Midbrain (tissue), 1 donor: ENCODE measurements around the gene SCGB3A2.
"Not testable (repeated sequence)": the region's sequence is repeated elsewhere in the genome, so short reads cannot be mapped to it uniquely, and the experiment has no call there.

ENCODE experiments used
- DNase-seq: peaks from one replicate; lab custom pipeline; 2025; lab: John Stamatoyannopoulos, UW

SCGB3A2 gene

DNA sequence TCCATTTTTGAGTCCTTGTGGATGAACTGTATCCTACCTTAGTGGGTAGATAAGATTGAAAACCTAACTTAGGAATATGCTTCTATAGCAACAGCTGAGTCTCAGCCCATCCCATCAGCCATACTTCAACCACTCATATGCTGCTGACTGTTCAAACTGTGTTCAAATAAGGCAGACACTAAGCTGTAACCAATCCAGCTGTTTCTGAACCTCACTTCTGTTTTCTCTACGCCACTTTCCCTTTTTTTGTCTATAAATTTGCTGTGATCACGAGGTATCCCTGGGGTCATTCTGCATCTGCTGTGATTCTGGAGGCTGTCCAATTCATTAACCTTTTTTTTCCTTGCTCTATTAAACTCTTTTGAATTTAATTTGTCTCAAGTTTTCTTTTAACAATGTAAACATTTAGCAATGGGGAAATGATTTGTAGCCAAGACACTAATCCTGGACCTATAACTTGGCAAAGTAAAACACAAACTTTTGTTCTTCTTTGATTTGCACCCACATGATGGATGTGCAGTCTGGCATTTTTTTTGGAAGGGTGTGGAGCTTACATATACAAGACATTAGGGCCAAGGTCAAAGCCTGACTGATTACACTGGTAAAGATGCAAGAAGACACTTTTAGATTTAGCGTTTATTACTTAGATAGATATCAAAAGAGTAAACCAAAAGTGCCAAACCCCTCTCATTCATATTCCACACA lies 14.9 kb upstream of the SCGB3A2 start:
- DNase-seq = no peak

GRCh38 chr5:147869112-147869511 lies 9.4 kb upstream of the SCGB3A2 start:
- no peak for DNase-seq

- not testable (repeated sequence) for DNase-seq
Measured at GRCh38 chr5:147869892-147870291, 8.6 kb upstream of the SCGB3A2 start.

DNA sequence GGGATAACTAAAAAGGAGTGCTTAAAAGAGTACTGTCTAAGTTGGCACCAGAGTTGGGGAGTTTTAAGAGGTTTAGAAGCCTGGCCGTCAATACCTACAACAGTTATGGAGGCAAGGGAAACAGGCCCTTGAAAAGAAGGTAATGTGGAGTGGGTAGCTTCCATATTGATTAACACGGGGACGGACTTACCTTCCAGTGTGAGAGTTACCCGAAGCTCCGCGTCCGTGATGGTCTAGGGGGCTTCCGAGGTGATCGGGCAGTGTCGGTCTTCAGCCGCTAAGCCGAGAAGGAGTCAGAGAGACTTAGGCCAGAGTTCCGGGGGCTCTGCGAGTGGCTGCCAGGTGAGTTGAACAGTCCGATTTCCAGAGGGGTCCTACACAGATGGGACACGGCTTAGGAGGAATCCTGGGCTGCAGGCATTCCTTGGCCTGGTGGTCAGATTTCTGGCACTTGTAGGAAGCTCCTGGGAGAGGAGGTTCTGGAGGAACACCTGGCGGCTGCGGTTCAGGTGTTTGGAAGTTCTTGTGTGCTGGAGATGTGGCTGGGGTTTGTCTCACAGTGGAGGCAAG lies 6.4 kb upstream of the SCGB3A2 start:
- DNase-seq = not testable (repeated sequence)

DNA sequence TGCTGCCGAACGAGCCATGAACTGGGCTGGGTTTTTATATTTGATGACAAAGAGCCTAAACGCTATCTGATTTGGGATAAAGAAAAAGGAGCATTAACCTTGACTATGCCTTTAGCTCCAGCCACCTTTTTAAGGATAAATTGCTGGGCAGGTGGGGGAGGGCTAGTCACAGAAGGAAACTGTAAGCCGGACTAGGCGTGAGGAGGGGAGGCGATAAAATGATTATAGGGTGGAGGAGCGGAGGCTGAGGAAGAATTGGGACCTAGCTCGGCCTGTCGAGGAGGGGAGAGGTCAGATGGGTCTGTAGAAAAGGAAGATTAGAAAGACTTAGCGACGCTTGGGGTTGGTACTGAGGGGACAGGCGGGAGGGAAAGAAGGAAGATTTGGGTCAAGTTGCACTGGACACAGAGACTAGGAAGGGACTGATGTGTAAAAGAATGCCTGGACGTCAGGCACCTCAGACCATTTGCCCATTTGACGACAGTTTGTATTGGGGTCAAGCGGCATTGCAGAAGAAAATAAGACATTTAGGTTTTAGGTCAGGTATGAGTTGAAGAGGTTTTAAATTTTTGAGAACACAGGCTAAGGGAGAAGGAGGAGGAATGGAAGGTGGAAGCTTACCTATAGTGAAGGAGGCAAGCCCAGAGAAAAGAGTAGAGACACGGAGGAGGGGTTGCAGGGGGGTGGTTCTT lies 5.6 kb upstream of the SCGB3A2 start:
- not testable (repeated sequence) for DNase-seq

- not testable (repeated sequence) for DNase-seq
Measured at GRCh38 chr5:147874118-147874875, 4.2 kb upstream of the SCGB3A2 start.

DNA sequence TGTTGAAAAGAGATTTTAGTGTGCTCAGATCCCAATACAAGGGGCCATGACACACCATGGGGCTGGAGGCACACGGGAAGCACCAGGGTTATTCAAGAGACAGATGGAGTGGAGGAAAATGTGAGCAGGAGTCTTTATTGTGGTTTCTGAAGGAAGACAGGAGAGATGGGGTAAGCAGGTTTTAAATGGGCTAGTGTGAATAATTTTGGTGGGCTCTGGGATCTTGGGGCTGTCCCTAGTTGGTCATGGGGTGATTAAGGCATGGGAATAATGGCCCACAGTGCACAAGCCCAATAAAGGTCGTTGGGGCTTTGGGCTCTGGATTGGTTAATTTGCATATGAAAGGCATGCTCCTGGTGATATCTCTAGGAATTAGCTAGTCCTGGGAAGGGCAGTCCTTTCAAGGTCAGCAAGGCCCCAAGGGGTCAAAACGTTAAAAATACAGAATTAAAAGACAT lies 3.6 kb upstream of the SCGB3A2 start:
- DNase-seq = no peak

DNA sequence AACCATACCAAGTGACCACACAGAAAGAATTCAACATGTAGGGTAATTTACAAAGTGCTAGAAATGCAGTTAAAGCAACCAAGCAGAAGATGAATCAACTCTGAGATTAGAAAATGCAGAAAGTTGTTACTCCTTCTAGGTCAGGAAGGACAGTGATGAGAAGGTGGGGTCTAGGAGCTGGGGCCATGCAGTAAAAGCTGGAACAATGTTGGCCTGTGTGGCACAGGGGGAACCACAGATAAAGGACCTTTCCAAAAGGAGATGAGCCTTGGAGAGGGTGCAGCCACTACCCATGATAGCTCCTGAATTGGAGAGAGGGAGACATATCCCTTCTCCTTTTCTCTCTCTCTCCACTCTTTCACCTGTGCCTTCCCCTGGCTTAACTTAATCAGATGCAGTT lies 2.4 kb upstream of the SCGB3A2 start:
- DNase-seq = no peak

DNA sequence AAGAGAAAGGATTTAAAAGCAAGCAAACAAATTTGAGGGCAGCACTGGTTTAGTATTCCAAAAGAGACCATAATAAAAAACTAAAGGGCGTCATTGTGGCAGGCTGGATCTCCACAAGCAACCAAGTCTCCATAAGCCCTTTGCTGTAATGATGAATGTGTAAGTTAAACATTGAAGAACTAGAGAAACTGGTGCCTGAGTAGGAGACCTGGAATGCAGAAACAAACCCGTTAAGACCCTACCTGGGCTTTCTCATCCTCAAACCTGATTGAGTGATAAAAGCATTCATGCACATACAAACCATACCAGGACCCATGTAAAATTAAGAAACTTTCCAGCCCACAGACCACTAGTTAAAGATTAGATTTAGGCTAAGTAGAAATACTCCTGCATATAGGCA lies 1.9 kb upstream of the SCGB3A2 start:
- no peak for DNase-seq

GRCh38 chr5:147879784-147880183 lies 1.3 kb downstream of the SCGB3A2 start:
- DNase-seq = no peak

- no peak for DNase-seq
Measured at GRCh38 chr5:147880487-147880886, 2.0 kb downstream of the SCGB3A2 start.

DNA sequence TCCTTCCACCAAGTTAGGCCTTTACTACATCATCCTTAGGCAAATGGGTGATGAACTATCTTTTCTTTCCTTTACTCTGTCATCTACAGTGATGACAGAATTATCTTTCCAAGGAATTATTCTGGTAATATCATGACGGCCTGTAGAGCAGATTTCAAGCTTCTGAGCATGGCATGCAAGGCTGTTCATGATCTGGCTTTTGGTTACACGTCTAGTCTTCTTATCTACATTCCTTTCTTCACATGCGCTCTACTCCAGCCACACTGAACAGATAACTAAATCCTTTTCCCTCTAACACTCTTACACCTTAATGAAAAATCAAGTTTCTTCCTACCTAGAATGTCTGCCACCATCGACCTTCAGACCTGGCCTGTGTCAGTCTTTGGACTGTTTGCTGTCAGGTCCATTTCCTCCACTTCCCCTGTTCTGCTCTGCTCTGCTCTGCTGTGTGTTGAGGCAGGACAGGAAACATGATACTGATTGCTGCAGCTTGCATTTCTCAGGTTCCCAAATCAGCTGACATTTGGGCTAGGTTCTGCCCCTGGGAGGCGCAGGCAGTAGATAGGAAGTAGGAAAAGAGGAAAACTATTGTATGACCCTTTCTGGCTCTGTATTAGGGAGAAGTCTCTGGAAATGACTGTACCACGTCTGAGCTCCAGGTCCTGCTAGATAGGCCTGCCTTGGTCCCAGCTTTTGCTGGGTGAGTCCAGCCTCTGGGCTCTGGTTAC lies 4.2 kb downstream of the SCGB3A2 start:
- DNase-seq = no peak

- DNase-seq = peak; percentile 15
Measured at GRCh38 chr5:147887026-147887627, 8.6 kb downstream of the SCGB3A2 start.

DNA sequence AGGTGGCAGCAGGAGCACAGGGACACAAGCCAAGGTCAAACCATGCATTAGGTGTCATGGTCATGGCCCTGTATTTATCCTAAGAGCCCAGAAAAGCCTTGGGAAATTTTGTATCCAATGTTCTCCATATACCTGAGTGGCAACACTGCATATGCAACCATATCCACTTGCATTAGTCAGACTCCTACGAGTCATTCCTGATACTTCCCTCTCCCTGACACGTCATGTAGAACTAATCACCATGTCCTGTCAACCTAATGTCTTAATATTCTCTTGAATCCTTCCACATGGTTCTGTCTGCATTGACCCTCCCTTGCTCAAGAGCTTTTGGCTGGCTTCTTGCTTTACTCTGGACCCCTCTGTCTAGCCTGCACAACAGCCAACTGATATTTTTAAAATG lies 9.4 kb downstream of the SCGB3A2 start:
- DNase-seq = no peak

- no peak for DNase-seq
Measured at GRCh38 chr5:147892696-147893296, 14.3 kb downstream of the SCGB3A2 start.

GRCh38 chr5:147893820-147894219 lies 15.3 kb downstream of the SCGB3A2 start:
- no peak for DNase-seq

DNA sequence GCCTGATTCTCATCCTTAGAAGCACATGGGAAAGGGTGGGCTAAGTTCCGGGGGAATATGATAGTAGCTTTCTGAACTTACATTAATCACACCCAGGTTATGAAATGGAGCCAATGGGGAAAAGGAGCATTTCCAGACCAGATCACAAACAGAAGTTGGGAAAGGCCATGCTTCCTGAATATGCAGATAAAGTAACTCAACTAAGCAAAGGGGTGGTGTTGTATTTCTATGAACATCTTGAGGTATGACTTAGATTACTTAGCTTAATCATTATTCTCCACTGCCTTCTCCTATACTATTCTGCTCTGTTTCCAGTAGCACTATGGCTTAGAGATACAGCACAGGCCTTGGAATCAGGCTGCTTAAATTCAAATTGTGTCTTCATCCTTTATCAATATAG lies 17.4 kb downstream of the SCGB3A2 start:
- no peak for DNase-seq

DNA sequence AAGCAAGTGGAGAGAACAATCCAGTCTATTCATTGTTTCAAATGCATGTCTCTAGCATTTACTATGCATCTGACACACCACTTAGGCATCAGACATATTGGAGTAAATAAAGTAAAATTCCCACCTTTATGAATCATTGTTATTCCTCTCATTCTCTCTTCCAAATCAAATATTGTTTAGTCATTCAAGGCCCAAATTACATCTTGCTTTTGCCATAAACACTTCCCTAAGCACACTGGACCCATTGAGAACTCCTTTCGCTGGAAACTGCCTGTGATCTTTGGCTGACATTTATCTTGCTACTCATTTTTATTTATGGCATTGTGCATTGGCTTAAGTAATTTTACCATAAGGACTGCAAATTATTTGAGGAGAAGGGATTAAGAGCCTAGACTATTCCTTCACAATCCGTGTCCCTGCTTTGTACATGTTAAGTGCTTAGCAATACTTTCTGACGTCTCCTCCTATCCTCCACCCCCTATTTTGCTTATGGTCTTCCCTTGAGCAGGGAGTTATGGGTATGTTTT lies 20.4 kb downstream of the SCGB3A2 start:
- DNase-seq = no peak

DNA sequence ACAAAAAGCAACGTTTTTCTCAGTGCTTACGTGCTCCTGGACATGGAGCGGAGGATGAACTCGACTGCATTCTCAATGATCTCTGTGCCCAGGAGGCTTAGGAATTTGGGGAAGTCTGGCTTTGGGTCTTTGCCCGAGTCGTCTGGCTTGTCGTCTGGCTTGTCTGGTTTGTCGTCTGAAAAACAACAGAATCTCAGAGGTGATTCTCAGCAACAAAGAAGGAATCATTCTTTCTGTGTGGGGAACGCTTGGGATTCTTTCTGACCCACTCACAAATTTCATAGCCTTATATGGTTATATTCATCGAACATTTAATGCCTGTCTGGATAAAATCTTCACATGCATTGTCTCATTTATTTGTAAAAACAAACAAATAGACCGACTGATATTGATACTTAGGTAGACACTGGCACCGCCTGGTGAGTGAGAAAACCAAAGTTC lies 23.1 kb downstream of the SCGB3A2 start:
- no peak for DNase-seq

GRCh38 chr5:147902609-147903115 lies 24.2 kb downstream of the SCGB3A2 start:
- DNase-seq = no peak
